Endothelial cell of hepatic sinusoid (primary cell): Measurements from ENCODE around the gene AMOTL1.

ENCODE experiments used
- in situ Hi-C: cut with HindIII; loops from 2 replicates; pipeline ENCODE4 v1.10.0; 2017; ENCODE audit warnings: low sequenced_read_pairs

AMOTL1 gene

DNA sequence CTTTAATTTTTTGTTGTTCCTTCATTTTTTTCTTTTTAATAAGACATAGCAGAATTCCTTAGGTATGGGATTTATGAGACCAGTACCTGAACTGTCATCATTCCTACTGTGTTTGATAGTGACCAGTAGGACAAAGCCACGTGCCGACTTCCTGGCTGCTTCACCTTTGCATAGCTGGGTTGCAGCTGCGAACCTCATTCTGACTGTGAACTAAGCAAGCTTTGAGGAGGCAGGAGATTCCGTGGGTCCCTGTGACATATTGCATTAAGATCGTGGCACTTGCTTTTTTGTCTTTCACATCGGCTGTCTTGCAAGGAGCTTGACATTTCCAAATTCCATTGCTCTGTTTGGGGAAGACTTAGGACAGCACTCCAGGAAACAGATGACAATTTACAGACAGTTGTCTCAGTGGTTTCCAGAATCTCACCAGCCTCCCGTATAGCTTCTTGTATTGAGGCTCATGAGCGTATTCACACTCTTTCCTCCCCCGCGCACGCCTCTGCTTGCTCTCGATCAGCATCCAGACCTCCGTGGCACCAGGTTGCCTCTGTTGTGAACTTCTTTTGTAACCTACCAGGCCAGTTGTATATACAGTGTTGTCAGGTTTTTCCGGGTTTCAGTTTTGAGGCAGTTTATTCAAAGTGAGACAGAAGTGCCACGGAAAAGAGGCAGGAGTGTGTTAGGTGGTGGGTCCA lies 103.5 kb downstream of the AMOTL1 start:
- in situ Hi-C loops = loop anchor here (10.0 kb wide), 1 partner anchor 247 kb away; no protein-coding TSS in a partner anchor

DNA sequence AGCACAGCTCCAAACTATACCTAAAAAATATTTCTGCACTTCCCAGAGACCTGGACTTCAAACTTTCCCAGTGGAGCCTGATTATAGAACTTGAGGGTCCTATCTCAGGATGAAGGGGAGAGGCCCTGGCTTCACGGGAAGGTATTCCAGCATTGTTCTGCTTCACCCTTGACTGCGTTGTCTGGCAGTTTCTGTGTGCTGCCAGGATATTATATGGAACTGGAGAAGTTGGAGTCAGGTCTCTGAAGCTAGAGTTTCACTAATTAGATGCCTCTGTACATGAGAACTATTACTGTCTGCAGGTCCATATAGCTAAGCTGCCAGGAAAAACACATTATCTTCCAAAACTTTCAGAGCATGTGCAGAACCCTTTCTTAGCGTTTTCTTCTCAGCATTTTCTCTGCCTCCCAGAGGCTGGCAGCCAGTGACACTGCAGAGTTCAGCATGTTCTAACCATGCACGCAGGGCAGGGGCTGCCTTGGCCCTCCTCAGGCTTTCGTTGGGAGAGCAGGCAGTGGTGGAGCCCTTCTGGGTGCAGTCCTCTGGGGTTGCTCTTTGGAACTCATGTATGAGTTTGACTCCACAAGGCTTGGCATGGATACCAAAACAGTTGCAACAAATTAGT lies 105.9 kb downstream of the AMOTL1 start:
- in situ Hi-C loops = loop anchor here (10.0 kb wide), 1 partner anchor 249 kb away; no protein-coding TSS in a partner anchor

DNA sequence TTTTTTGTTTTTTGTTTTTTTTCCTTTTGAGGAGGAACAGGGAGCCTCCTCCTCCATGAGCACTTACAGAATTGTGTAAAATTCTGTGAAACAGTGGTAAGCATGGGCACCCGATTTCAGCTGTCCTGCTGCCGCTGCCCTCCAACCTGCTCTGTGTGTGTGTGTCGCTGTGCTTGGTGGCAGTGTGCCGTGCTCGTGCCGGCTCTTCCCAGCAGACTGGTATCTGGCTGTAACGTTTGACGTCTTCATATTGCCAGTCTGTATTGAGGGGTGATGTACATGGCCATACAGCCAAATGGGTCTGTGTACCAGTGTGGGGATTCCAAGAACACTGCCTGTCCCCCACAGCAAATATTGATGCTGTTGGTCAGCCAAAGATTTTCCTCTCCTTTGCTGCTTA lies 108.1 kb downstream of the AMOTL1 start:
- in situ Hi-C loops = loop anchor here (10.0 kb wide), 1 partner anchor 251 kb away; no protein-coding TSS in a partner anchor

DNA sequence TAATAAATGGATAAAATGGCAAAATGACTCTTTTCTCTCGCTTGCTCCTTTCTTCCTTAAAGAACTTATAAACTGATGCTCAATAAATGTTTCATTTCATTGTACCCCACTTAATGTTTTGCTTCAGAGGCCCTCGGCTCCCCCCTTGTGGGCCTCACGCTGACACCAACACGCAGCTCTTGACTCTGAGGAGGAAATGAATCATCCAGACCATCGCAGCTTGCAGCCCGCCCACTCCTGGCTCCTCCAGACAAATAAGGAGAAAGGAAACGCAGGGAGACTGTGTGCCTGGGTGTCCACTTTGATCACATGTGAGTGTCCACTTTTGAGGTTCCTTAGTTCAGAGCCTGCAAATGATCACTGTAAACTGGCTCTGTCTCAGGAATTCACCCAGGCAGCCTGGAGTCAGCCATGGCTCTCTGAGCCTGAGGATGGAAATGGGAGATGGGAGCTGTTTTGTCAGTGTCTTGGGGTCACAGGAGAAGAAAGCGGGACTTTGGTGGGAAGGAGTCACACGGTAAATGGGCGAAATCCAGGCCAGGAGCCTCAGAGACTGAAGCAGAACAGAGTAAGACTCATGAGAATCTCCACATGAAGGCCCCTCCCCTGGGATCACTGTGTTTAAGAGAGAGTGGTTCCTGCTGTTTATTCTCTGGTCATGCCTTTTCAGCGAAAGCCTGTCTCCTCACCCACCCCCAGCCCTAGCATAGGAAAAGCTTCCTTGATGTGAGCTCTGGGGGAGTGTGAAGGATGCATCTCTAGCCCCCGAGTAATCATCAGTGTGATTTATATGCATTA lies 108.7 kb downstream of the AMOTL1 start:
- in situ Hi-C loops = loop anchor here (10.0 kb wide), 1 partner anchor 252 kb away; no protein-coding TSS in a partner anchor

DNA sequence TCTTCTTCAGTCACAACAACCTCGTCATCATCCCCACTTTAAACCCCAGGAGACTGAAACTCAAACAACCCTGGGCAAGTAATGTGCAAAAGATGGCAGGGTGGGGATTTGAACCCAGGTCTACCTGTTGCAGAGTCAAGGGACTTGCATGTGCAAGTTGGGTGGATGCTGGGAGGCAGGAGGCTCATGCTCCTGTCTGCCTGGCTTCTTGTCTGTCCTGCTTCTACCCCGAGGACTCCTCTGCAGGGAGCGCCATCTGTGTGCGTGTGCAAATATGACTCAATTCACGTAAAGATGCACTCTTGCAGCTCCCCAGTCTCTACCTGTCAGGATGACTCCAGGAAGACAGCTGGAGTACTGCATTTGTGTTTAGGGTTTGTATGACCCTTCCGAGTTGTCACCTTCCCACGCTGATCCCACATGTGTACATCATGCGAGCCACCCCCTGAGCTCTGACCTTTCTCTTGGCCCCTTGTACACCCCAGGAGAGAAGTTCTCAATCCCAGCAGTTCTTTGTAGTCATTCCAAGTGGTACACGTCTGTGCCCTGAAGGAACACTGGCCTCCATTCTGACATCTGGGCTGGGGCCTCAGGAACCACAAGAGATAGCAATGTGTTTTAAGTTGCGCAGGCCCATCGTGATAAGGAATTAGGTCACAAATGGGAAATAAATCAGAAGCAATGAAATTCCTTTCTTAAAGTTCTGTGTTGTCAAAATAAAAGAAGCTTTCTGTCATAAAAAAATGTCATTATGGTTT lies 109.5 kb downstream of the AMOTL1 start:
- in situ Hi-C loops = loop anchor here (10.0 kb wide), 1 partner anchor 253 kb away; no protein-coding TSS in a partner anchor

DNA sequence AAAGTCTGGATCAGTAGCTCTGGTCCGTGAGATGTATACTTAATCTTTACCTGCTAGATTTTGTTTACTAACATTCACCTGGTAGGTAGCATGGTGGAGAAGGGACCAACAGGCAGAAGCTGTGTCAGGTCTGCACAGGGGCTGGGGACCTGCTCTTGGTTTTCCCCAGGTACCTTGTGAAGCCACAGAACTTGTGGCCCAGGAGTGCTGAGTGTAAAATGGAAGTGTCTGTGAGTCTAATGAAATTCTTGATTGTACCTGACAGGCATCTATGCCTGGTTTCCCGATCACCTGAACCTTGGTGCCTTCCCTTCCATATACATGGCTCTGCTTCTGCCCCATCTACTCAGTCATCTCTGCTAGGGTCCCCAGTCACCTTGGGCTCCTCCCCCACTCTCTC lies 110.8 kb downstream of the AMOTL1 start:
- in situ Hi-C loops = loop anchor here (10.0 kb wide), 1 partner anchor 254 kb away; no protein-coding TSS in a partner anchor

DNA sequence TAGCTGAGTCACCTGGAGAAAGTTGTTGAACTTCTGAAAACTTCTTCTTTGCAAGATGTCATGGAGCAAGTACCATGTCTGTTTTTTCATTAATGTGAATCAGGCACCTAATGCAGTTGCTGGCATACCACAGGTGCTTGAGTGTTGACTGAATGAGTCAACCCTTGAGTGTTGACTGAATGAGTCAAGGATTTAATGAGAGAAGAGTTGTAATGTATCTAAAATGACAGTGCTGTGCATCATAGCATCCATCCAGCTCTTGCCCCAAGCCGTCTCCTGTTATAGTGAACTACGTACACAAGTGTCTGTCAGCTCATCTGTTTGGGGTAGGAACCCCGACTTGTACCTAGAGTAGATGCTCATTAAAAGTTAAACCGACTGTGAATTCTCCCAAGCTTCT lies 112.1 kb downstream of the AMOTL1 start:
- in situ Hi-C loops = no loop called here

DNA sequence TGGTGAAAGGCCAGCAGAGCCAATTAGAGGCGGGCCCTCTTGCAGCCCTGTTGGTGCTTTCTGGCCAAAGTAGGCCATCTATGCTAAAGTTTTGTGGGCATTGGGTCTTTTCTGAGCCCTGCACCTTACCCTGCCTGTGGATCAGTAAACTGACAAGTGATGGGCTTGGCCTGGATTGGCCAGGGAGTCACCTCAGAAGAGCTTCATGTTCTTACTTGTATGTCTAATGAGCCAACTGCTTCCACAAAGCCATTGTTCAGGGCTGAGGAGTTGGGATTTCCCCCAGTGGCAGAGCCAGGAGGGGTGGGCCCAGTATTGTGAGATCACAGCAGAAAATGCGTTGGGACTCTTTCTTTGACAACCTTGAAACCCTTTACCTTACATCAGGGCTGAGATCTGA lies 114.8 kb downstream of the AMOTL1 start:
- in situ Hi-C loops = no loop called here

DNA sequence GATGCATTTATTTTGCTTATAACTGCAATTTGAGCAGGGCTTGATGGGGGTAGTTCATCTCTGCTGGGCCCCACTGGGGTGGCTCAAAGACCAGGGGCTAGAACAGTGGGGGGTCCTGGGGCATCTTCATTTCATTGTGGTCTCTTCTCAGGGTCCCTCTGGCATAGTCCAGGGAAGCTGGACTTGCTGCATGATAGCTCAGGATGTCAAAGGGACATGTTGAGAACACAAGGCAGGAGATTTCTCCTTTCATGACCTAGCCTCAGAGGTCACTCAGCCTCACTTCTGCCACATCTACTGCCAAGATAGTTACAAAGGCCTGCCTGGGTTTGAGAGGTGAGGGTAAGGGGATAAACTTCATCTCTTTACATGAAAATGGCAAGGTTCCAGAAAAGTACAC lies 115.7 kb downstream of the AMOTL1 start:
- in situ Hi-C loops = no loop called here

DNA sequence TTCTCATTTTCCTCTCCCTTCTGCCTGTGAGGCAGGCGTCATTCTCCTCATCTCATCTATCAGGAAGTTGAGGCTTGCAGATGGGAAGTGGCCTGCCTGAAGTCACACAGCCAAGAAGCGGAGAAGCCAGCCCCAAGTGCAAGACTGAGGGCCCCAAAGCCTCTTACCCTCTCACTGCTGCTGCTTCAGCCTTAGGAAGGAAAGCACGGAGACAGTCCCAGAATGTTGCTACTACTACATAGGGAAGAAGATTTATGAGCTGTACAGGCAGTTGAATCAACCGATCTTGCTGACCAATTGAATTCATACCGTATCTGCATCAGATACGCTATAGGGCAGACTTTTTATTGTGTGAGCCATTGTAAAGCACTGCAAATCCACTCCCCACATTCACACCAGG lies 116.2 kb downstream of the AMOTL1 start:
- in situ Hi-C loops = no loop called here

DNA sequence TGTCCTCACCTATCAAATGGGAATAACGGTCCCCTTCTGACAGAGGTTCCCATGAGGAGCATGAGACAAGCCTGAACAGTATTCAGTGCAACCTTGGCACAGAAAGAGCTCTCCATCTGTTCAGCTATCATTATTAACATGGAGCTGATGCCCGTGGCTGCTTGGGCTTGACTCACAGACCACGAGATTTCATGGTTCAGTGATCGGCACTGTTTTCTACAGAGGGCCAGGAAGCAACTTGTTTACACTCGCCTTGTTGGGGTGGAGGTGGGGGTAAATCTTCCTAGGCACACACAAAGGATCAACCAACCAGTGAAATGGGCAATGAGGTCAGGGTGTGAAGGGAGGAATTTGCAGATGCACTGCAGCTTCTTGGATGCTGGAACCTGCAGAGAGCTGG lies 117.0 kb downstream of the AMOTL1 start:
- in situ Hi-C loops = no loop called here

DNA sequence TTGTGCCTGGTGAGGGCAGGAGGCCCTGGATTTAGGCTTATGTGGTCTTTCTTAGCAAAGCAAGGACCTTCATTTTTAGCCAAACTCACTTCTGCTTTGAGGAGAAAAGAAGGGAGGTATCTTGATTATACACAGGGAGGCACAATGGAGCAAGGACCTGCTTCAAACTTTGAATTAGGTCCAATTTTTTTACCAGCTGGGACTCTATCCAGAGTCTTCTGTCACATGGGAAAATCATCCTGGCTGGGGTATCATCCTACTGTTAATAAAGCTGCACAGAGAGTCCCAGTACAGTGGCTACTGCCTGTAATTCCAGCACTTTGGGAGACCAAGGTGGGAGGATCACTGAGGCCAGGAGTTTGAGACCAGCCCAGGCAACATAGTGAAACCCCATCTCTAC lies 117.4 kb downstream of the AMOTL1 start:
- in situ Hi-C loops = no loop called here

DNA sequence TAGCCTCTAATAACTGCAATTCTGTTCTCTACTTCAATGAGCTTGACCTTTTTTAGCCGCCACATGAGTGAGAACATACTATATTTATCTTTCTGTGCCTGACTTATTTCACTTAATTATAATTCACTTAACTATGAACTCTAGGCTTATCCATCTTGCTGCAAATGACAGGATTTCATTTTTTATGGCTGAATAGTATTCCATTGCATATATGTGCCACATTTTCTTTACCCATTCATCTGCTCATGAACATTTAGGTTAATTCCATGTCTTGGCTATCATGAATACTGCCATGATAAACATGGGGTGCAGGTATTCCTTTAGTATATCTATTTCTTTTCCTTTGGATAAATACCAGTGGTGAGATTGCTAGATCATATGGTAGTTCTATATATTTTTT lies 120.0 kb downstream of the AMOTL1 start:
- in situ Hi-C loops = no loop called here

DNA sequence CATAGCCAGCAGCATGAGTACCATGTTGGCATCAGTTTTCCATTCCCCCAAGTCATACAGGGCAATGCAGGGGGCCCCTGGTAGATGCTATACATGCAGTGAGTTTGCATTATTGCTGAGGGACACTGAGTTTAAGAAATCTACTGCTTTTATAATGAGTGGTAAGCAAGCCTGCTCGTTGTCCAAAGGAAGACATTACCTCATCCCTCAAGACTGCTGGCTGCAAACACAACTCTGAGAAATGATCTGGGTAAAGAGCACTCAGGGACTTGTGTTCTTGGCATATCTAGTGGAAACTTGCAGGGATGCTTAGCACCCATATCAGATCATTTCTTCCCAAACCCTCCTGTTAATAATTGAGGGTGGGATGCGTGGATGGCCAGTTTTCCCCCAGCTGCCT lies 127.3 kb downstream of the AMOTL1 start:
- in situ Hi-C loops = no loop called here

DNA sequence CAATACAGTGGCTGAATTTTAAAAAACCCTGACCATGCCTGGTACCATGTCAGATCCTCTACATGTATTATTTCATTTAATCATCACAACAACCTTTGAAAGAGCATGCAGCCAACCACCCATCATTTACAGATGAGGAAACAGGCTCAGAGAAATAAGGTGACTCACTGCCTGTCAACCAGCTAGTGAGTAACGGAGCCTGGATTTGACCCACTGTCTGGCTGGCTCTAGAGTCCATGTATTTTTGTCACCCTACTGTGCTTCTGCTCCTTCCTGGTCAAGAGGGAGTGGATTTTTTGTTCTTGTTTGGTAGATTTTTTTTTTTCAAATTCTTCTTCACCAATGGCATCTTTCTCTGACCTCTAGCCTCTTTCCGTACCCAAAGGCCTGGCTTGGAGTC lies 127.8 kb downstream of the AMOTL1 start:
- in situ Hi-C loops = no loop called here

DNA sequence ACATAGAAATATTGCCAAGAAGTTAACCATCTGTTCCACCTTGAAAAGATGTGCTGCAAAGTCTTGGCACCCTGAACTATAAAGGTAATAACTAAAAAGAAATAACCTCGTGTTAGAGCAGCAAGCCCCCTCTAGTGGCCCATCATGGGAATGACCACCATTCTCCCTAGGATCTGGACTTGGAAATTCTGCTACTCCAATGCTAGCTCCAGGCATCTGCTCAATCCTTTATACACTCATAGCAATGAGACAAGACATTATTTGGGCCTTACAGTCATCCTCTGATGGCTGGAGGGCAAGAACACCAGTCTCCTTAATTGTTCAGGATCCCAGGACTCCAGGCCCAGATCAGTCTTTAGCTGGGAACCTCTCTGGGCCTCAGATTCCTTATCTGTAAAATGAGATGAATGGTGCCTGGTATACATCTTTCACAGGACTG lies 129.2 kb downstream of the AMOTL1 start:
- in situ Hi-C loops = no loop called here

DNA sequence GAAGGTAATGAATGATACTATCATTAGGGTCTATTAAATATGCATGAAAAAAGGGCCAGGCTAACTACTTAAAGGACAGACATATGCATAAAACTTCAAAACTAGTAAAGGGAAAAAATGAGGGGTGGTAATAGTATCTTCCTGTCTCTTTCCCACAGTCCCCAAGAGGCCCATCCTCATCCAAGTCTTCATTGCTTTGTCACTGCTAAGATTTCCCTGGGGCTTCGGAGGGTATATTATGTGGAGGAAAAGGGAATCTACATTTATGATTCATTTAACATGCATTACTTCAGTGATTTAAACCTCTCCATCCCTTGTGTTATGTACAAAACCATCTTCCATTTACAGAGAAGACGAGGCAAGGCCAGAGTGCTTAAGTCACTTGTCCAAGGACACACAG lies 139.1 kb downstream of the AMOTL1 start:
- in situ Hi-C loops = no loop called here

DNA sequence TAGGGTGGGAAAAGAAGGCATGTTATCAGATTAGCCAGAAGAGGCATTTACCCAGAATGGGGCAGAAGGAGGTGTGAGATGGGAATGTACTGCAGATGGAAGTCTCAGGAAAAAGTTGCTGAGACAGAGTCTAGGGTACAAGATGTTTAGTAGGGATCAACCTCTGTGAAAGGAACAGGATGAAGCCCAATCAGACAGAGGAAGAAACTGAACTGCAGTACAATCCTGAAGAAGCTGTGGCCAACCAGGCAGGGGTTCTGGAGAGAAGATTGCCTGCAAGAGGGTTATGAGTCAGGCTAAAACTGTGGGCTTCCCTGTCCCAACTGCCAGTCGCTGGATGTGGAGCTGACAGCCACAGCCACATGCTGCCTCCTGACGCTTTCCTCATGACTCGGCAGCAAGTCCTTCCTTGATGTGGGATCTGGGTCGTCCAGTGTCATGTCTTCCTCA lies 141.2 kb downstream of the AMOTL1 start:
- in situ Hi-C loops = no loop called here

DNA sequence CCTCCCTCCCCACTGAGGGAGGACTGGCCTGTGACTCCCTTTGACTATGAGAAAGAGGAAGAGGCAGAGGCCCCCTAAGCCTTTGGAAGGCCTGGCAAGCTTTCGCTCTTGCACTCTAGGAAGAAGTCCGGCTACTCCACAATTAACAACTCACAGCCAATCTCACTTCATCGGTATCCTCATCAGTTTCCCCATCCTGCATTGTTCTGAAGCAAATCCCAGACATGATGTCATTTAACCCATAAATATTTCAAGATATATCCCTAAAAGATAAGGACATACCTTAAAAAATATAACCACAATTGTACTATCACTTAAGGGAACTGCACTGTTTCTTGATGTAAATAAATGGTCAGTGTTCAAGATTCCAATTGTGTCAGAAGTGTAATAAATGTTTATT lies 142.1 kb downstream of the AMOTL1 start:
- in situ Hi-C loops = no loop called here

DNA sequence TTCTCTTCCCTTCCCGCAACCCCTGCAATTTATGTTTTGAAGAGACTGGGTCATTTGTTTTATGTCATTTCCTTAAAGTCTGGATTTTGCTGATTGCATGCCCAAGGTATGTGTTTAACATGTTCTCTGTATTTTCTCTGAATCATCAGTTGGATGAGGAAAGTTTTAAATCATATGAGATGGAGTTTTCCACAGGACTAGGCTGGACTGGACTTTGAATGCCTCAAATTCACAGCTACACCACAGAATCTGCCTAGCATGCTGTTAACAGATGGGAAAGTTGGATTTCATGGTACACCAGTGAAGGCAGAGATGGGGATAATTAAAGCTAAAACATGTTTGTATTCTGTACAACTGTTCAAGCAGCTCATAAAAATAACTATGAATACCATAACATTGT lies 142.6 kb downstream of the AMOTL1 start:
- in situ Hi-C loops = no loop called here

DNA sequence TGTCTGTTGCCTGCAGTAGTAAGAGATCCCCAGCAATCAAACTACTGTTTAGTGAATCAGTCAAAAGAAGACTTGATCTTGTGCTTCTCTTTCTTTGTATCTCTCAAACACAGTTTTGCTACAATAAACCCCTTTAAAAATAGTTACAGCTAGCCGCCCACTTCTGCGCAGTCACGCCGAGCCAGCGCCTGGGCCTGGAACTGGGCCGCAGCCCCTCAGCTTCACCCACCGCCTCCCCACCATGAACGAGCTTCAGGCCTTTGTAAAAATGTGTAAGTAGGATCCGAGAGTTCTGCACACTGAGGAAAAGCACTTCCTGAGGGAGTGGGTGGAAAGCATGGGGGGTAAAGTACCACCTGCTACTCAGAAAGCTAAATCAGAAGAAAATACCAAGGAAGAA lies 144.7 kb downstream of the AMOTL1 start:
- in situ Hi-C loops = no loop called here
